ENCODE data around the gene LAGE3.

Gene LAGE3

DNA sequence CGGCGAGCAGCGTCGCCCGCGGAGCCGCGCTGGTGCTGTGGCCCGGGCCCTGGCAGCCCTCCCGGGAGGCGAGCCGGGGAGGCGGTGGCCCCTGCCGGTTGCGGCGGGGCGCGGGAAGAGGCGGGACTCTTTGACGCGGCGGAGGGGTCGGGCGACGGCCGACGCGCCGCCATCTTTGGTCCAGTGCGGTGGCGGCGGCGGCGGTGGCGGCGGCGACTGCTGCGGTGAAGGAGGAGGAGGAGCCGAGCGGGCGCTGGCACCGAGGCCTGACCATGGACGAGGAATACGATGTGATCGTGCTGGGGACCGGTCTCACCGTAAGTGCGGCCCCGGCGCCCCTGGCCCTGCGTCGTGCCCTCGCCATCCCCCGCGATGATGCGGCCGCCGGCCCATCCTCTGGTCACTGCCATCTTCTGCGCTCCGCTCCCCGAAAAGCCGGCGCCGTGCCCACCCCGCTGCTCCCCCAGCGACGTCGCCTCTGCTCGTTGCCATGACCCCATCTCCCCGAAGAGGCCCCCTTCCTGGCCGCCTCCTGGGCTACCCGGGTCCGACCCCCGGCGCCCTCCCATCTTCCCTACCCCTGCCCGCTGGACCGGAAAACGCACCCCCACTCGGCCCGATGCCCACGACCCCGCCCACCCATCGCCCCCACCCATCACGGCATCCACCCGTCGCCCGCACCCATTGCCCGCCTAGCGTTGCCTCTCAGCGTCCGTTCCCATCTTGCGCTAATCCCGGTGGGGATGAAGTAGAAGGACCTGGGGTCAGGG lies 41.9 kb downstream of the LAGE3 start, which contains the start of gene GDI1:
GDI1 (plus strand) TSS at position 172 of the 770 bp plus-strand sequence; CDS start at position 273, 101 bp downstream.
- DNase-seq (ENCODE audit: low read depth in 2 of 3, low spot score in 2 of 3), result peak in 1 of 3 experiments; percentile 41

DNA sequence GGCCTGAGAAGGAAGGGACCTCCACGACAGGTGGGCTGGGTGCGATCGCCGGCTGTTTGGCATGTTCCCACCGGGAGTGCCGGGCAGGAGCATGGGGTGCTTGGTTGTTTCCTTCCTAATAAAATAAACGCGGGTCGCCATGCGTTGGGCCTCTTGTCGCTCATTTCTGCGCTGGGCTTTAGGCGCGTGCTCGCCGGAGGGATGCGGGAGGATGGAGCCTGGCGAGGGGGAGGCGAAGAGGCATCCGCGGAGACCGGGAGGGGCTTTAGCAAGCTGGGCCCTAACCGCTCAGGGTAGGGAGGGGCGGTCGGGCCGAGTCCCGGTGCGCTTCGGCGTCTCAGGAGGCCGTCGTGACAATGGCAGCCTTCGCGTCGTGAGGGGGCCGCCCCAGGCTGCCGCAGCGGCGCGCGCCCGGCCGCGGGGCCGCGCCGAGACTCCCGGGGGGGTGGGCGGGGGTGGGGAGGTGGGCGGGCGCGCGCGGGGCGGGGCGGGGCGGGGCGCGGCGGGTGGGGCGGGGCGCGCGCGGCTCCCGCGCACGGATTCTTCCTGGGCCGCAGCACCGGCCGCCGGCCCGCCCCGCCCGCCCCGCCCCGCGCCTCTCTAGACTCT lies 42.6 kb downstream of the LAGE3 start:
- no peak for DNase-seq (ENCODE audit: low read depth in 2 of 3, low spot score in 2 of 3)

DNA sequence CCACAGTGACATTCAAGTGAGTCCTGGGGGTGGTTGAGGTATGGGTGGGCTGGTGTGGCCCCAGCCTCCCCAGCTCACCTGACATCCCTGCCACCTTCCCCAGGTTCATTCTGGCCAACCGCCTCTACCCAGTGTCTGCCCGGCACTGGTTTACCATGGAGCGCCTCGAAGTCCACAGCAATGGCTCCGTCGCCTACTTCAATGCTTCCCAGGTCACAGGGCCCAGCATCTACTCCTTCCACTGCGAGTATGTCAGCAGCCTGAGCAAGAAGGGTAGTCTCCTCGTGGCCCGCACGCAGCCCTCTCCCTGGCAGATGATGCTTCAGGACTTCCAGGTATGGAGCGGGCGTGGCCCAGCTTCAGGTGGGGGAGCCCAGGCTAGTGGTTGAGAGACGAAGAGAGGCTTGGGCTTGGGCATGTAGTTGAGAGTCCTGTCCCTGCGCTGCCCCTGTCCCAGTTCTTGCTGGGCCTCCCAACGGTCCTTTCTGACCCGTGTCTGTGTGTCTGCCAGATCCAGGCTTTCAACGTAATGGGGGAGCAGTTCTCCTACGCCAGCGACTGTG lies 43.8 kb downstream of the LAGE3 start:
- no peak for DNase-seq (ENCODE audit: low read depth in 2 of 3, low spot score in 2 of 3)

DNA sequence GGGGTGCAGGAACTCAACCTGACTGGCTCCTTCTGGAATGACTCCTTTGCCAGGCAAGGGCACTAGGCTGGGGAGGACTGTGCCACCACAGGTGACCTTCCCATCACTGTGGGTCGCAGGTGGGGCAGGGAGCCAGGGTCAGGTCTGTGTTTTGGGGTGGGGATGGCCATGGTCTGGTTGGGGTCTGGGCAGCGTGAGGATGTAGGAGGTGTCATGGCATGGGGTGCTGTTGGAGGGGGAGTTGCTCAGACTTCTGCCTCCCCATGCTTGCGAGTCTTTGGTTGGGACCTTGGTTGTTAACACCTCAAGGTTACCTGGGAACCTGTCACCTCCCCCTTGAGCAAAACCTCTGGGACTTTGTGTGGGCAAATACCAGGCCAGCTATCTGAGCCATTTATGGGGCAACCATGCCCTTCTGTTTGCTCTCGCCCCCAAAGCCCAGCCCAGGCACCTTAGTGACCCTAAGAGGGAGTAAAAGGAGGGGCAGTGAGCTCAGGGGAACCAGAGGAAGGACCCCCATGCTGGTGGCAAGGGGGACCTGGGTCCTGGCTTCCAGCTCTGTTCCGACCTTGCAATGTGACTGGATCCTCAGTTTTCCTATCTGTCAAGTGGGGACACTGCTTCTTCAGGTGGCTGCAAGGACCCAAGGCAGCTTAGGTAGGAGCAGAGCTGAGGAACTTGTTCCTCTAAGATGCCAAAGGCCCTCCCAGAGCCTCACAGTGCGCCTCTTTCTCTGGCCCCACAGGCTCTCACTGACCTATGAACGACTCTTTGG lies 44.5 kb downstream of the LAGE3 start:
- DNase-seq (ENCODE audit: low read depth in 2 of 3, low spot score in 2 of 3), result no peak

DNA sequence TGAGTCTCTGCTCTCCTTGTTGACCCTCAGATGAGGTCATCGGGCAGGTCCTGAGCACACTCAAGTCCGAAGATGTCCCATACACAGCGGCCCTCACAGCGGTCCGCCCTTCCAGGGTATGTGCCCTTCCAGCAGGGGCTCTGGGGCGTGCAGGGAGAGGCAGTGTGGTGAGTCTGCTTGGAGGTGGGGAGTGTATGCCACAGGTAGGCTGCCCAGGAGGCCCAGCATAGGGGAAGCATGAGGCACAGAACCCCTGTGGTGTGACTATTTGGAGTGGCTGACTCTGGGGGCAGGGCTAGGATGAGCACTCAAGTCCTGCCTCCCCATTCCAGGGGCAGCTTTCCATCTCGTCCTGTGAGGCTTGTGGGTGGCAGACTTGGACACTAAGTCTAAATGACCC lies 45.5 kb downstream of the LAGE3 start:
- DNase-seq (ENCODE audit: low read depth in 2 of 3, low spot score in 2 of 3), result no peak

DNA sequence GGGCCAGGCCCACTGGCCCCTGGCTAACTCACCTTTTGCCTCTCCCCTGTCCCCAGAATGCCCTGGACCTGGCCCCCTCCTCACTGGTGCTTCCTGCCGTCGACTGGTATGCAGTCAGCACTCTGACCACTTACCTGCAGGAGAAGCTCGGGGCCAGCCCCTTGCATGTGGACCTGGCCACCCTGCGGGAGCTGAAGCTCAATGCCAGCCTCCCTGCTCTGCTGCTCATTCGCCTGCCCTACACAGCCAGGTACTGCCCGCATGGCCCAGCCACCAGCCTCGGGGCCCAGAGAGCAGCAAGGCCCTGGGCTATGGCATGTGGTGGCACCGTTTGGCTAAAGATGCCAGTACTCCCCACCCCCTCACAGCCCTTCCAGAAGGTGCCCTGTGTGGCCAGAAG lies 46.9 kb downstream of the LAGE3 start:
- DNase-seq (ENCODE audit: low read depth in 2 of 3, low spot score in 2 of 3), result no peak

DNA sequence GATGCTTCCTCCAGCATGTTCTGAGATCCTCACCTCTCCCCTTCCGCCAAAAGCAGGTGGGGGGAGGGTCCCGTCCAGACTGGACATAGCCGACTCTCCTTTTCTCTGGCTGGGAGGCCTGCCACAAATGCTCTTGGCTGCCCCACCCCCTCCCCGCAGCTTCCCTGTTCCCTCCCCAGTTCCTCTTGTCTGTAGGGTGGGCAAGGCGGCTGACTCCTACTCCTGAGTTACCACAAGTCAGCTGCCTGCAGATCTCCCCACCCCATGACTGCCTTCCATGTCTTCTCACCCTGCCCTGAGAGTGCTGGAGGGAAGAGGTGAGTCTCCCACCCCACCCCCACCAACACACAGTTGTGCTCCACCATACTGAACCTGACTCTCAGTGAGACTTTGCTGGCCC lies 47.7 kb downstream of the LAGE3 start:
- DNase-seq (ENCODE audit: low read depth in 2 of 3, low spot score in 2 of 3), result no peak

DNA sequence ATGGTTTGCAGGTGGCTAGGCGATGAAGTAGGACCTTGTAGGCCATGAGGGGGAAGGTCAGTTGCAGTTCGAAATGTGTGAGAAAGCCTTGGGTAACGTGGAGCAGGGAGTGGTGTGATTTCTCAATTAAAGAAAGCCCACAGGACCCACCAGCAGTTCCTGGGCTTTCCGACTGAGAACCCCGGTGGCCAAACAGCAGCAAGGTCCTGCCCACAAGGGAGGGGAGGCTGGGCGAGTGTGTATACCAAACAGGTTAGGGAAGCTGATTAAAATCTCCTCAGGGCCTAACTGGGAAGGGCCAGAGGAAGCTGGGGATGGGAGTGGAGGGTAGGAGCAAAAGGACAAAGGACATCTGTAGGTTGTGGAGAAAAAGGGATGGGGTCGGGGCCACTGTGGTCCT lies 48.2 kb downstream of the LAGE3 start:
- no peak for DNase-seq (ENCODE audit: low read depth in 2 of 3, low spot score in 2 of 3)

DNA sequence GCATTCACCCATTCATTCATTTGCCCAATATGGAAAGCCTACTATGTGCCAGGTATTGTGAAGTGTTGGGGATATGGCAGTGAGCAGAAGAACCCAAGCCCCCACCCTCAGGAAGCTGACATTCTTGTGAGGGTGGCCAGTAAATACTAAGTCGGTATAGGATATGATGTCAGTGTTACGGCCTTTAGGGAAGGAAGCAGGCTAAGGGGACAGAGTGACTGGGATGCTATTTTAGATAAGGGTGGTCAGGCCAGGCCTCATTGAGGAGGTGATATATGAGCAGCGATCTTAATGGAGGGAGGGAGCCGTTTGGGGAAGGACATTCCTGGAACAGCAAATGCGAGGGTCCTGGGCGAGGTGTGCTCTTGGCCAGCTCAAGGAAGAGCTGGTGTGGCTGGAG lies 48.6 kb downstream of the LAGE3 start:
- no peak for DNase-seq (ENCODE audit: low read depth in 2 of 3, low spot score in 2 of 3)

DNA sequence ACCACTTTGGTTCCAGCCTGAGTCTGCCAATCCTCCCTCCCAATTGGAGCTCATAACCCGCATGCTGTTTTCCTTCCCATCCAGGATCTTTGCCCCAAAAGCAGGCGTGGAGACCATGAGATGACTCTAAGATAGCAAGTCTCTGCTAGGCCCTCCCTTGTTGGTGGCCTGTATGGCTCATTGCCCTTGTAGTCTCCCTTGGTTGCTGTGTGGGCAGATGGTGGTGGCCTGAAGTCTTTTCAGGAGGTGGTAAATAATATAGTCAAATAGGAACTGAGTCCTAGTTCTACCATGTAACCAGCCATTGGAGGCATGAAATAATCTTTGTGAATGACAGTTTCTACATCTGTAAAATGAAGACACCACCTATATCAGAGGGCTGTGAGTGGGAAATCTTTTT lies 49.4 kb downstream of the LAGE3 start:
- no peak for DNase-seq (ENCODE audit: low read depth in 2 of 3, low spot score in 2 of 3)

DNA sequence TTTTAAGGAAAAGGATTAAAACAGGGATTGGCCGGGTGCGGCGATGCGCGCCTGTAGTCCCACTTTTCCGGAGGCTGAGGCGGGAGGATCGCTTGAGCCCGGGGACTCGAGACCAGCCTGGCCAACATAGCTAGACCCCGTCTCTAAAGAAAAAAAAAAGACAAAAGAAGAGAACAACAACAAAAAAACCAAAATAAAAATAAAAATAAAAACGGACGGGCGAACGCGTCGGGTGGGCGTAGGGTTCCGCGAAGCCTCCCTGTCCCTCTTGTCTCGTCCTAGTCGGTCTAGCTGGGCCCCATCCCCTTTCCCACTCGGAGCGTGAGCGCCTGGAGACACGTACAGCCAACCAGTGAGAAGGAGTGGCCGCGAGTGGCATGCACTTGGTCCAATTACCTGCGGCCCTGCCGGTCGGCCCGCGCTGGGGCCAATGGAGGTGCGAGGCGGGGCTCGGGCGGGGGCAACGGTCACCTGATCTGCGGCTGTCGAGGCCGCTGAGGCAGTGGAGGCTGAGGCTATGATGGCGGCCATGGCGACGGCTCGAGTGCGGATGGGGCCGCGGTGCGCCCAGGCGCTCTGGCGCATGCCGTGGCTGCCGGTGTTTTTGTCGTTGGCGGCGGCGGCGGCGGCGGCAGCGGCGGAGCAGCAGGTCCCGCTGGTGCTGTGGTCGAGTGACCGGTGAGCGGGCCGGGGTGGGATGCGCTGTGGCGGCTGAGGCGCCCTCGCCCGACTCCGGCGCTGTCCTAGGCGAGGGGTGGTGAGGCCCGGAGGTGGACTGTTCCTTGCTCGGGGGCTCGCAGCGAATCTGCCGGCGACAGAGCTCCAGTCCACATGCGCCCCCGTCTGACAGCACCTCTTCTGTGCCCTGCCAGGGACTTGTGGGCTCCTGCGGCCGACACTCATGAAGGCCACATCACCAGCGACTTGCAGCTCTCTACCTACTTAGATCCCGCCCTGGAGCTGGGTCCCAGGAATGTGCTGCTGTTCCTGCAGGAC lies 50.6 kb downstream of the LAGE3 start, which contains the start of gene ATP6AP1:
ATP6AP1 (plus strand) TSS at position 502 of the 996 bp plus-strand sequence; CDS start at position 518, 16 bp downstream.
- DNase-seq (ENCODE audit: low read depth in 2 of 3, low spot score in 2 of 3), result peak in 2 of 3 experiments; percentile 60 to 77

Measured in activated CD8-positive, alpha-beta memory T cell treated with anti-CD3 and anti-CD28 coated beads for 48 hours (primary cell).